Endodermal cell (in vitro differentiated cells): ENCODE results near the gene TMEM80. TPM values are rescaled to one million over a fixed set of nuclear protein-coding genes. Genes with fewer than 3 reads are reported as not detected.

Source experiments
- DNase-seq: peaks from one replicate; pipeline ENCODE4 v3.0.0-alpha.2; 2017
- H3K27ac ChIP-seq: 2 replicates; pipeline ENCODE4 v1.5.1; 2013; ENCODE audit warnings: mild to moderate bottlenecking, low read depth, low read length, moderate library complexity
- H3K27me3 ChIP-seq: 2 replicates; pipeline ENCODE4 v1.6.1; 2013; ENCODE audit warnings: mild to moderate bottlenecking, low read length, moderate library complexity; ENCODE audit not compliant: insufficient read depth, control insufficient read depth, poor library complexity, severe bottlenecking
- H3K36me3 ChIP-seq: 2 replicates; pipeline ENCODE4 v1.7.0; 2013; ENCODE audit warnings: mild to moderate bottlenecking, low read length, moderate library complexity; ENCODE audit not compliant: control insufficient read depth, insufficient read depth
- H3K4me1 ChIP-seq: one replicate; pipeline ENCODE4 v1.7.0; 2013; ENCODE audit warnings: low read length; ENCODE audit not compliant: control insufficient read depth, insufficient read depth
- H3K4me3 ChIP-seq: 2 replicates; pipeline ENCODE4 v1.5.1; 2013; ENCODE audit warnings: mild to moderate bottlenecking, low read length, moderate library complexity
- H3K9ac ChIP-seq: 2 replicates; pipeline ENCODE4 v1.6.1; 2013; ENCODE audit warnings: mild to moderate bottlenecking, low read length, moderate library complexity; ENCODE audit not compliant: poor library complexity, severe bottlenecking; ENCODE audit errors: extremely low read depth
- H3K9me3 ChIP-seq: 2 replicates; pipeline ENCODE4 v1.6.1; 2013; ENCODE audit warnings: mild to moderate bottlenecking, low read length, moderate library complexity; ENCODE audit not compliant: control insufficient read depth
- H3K27ac Mint-ChIP-seq: 2 replicates; pipeline ENCODE4 v1.8.0; 2020; ENCODE audit warnings: mixed read lengths
- H3K27me3 Mint-ChIP-seq: 2 replicates; pipeline ENCODE4 v1.8.0; 2021; ENCODE audit warnings: mild to moderate bottlenecking, mixed read lengths; ENCODE audit not compliant: insufficient read depth
- H3K36me3 Mint-ChIP-seq: 2 replicates; pipeline ENCODE4 v1.8.0; 2020; ENCODE audit warnings: low read depth, mixed read lengths
- H3K4me1 Mint-ChIP-seq: 2 replicates; pipeline ENCODE4 v1.8.0; 2020; ENCODE audit warnings: mixed read lengths
- H3K4me3 Mint-ChIP-seq: 2 replicates; pipeline ENCODE4 v1.8.0; 2020; ENCODE audit warnings: mild to moderate bottlenecking, moderate library complexity, mixed read lengths
- H3K9me3 Mint-ChIP-seq: 2 replicates; pipeline ENCODE4 v1.8.0; 2020; ENCODE audit warnings: mild to moderate bottlenecking, mixed read lengths
- WGBS, 2 experiments: methylation state at CpG; one replicate each; pipeline versions ENCODE4 v1.1.5 to v1.1.7; 2013; ENCODE audit warnings: missing lambda C conversion rate in 2 of 2, mixed read lengths in 1 of 2; ENCODE audit not compliant: insufficient coverage in 1 of 2, insufficient read length in 1 of 2; 5-methylcytosine and 5-hydroxymethylcytosine counted together
- total RNA-seq, 2 donors: library from RNA; stranded (reverse); fragmentation: NEBNext Ultra II Directional in 1 of 2; extraction: Animal tissue kit (Norgen Biotek cat#: 25700) in 1 of 2; gene quantifications; 2 replicates in 1 of 2; 3 replicates in 1 of 2; pipeline ENCODE4 v1.2.1, GENCODE V29; 2021
- TF ChIP-seq, protein P1 (sequence below): fragments of 200-600 bp; sonication (generic); conservative IDR thresholded peaks from 2 replicates; pipeline ENCODE4 v1.5.0; 2021; ENCODE audit warnings: antibody characterized with exemption, mild to moderate bottlenecking

TMEM80 gene
- total RNA-seq, 2 donors from 2014 or later: 13.2 to 19.1 TPM

DNA sequence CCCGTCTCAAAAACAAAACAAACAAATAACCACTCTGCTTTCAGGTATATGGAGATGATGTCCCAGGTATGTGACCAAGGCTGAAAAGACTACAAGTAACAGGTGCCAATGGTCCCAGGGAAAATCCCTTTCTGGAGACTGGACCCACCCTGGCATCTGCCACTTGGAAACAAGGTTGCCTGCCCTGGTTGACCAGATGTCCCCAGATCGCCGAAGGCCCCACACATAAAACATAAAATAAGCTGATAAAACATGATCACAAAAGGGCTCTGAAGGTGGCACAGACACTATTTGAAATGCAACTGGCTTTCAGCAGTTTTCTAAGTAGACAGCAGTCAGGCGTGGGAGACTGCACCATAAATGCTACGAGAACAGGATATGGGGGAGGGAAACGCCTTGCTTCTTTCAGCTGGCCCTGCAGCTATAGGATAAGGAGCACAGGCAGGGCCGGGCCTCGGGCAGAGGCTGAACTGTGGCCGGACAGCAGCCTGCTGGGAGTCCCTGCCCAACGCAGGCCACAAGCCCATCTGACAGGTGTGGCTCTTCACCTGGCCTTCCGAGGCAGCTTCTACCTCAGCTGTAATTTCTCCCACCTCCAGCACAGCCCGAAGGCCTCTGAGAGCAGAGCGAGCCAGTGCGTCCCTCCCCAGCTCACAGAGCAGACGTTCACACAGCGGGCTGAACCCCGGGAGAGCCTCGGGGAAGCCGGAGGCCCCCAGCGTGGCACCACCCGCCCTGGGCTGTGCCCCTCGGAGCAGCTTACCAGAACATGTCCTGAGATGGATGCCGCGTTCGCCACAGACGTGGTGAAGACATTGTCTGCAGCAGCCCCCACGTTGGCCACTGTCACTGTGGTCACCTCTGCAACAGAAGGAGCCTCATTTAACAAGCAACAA, 4.6 kb upstream of the TMEM80 start:
- no peaks in the 10 kb centered on the region for H3K9me3 Mint-ChIP-seq
- WGBS, 2 experiments: 90 to 96% methylated on average over 21 to 26 of the region's 27 CpGs

DNA sequence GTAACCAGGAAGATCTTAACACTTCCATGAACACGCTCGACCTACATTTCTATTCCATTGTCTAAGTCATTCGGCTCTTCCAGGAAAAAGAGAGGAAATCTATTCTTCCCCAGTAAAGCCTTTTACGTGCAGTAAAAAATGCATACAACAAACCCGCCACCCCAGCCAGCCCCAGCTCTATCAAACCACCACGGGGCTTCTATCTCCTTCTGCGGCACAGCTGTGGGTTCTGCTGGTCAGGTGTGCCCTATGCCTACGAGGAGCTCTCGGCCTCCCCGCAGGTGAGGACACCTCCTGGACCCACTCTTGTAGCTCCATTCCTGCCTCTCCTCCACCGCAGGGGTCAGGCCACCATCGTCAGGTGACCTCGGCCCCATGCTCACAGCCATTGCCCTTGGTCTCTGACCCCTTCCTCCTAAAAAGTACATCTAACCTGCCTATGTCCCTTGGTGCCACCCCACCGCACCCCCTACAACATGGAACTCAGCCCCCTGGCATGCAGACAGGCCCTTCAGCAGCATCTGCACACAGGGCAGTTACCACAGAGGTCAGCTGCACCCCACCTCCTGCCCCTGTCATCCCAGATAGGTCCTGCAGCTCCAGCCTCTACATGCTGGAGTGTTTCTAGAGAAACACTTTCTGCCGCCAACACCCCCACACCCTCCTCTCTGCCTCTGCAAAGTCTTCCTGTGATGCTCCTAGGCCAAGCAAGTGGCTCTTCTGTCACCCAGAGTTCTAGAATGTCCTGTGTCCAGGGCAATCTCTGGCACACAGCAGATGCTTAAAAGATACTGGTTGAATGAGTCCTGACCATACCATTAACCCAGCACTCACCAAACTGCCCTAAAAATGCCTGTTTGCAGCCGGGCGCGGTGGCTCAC, 3.7 kb upstream of the TMEM80 start:
- H3K9me3 ChIP-seq: no peaks in the 10 kb centered on the region
- H3K4me1 Mint-ChIP-seq: peaks cover 11% of the 10 kb centered on the region
- no peaks in the 10 kb centered on the region for H3K27me3 ChIP-seq
- H3K9me3 Mint-ChIP-seq: no peaks in the 10 kb centered on the region
- DNase-seq: no peak
- H3K27ac Mint-ChIP-seq: no peak overlapping the region
- H3K9ac ChIP-seq: no peak overlapping the region
- 92 to 95% methylated on average over 16 to 18 of the region's 18 CpGs for WGBS, 2 experiments
- no peak overlapping the region for H3K4me3 Mint-ChIP-seq
- H3K36me3 ChIP-seq: peaks cover 25% of the 10 kb centered on the region
- no peak overlapping the region for H3K4me3 ChIP-seq
- TF ChIP-seq, protein P1, sequence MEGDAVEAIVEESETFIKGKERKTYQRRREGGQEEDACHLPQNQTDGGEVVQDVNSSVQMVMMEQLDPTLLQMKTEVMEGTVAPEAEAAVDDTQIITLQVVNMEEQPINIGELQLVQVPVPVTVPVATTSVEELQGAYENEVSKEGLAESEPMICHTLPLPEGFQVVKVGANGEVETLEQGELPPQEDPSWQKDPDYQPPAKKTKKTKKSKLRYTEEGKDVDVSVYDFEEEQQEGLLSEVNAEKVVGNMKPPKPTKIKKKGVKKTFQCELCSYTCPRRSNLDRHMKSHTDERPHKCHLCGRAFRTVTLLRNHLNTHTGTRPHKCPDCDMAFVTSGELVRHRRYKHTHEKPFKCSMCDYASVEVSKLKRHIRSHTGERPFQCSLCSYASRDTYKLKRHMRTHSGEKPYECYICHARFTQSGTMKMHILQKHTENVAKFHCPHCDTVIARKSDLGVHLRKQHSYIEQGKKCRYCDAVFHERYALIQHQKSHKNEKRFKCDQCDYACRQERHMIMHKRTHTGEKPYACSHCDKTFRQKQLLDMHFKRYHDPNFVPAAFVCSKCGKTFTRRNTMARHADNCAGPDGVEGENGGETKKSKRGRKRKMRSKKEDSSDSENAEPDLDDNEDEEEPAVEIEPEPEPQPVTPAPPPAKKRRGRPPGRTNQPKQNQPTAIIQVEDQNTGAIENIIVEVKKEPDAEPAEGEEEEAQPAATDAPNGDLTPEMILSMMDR: no peak
- no peak overlapping the region for H3K27ac ChIP-seq
- peaks cover 33% of the 10 kb centered on the region for H3K36me3 Mint-ChIP-seq
- peaks cover 5% of the 10 kb centered on the region for H3K4me1 ChIP-seq
- H3K27me3 Mint-ChIP-seq: no peaks in the 10 kb centered on the region

More for the DNA sequence above, 4.6 kb upstream of the TMEM80 start:
- Histone ChIP-seq H3K27me3 (no peaks in the 10 kb centered on the region), H3K4me3 (no peak overlapping the region), H3K9me3 (no peaks in the 10 kb centered on the region), H3K36me3 (peaks cover 35% of the 10 kb centered on the region), H3K4me1 (peaks cover 5% of the 10 kb centered on the region), H3K9ac (no peak overlapping the region), H3K27ac (no peak overlapping the region)
- H3K27me3 Mint-ChIP-seq: no peaks in the 10 kb centered on the region
- peaks cover 41% of the 10 kb centered on the region for H3K36me3 Mint-ChIP-seq
- no peak overlapping the region for H3K4me3 Mint-ChIP-seq
- H3K4me1 Mint-ChIP-seq: peaks cover 11% of the 10 kb centered on the region
- H3K27ac Mint-ChIP-seq: no peak overlapping the region
- no peak for DNase-seq
- TF ChIP-seq, protein P1: no peak

DNA sequence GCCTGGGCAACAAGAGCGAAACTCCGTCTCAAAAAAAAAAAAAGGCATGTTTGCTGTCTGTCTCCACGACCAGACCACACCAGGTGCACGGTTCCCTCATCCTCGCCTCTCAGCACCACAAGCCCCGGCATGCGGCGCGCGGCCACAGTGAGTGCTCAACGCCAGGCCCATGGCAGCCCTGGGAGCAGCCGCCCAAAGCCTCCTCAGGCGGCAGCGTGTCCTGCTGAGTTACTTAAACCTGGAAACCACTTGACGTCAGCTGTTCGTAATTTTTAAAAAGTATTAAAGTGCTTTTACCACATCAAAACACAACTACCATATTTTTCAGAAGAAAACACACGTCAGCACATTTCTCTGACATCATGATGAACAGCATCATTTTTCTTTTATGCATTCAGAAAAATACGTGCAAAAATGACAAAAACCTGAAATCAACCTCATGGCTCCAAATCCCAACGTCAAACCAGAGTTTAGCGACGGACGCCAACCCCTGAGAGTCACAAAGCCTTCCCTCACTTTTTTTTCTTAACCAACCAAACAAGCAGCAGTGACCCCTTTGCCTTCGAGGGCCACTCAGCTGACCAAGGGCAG, 2.7 kb upstream of the TMEM80 start:
- 91 to 92% methylated on average over 18 to 23 of the region's 23 CpGs for WGBS, 2 experiments
- Histone ChIP-seq H3K27me3 (no peaks in the 10 kb centered on the region), H3K36me3 (peaks cover 18% of the 10 kb centered on the region), H3K4me1 (peaks cover 5% of the 10 kb centered on the region), H3K9me3 (no peaks in the 10 kb centered on the region), H3K9ac (no peak overlapping the region), H3K4me3 (peak overlapping the region; percentile 66), H3K27ac (no peak overlapping the region)
- H3K27ac Mint-ChIP-seq: peak overlapping the region; percentile 46
- no peaks in the 10 kb centered on the region for H3K9me3 Mint-ChIP-seq
- no peak for DNase-seq
- no peaks in the 10 kb centered on the region for H3K27me3 Mint-ChIP-seq
- H3K36me3 Mint-ChIP-seq: peaks cover 23% of the 10 kb centered on the region
- TF ChIP-seq, protein P1: no peak
- peak overlapping the region; percentile 76 for H3K4me3 Mint-ChIP-seq
- H3K4me1 Mint-ChIP-seq: peaks cover 20% of the 10 kb centered on the region
